ENCODE results near the gene ATP8B1.

- TF ChIP-seq MAX (IDR thresholded peaks at IDR 0.05; ENCODE audit: insufficient read depth, insufficient read length) (no peak), CTCF (IDR thresholded peaks at IDR 0.05; ENCODE audit: extremely low read depth in 1 of 2, insufficient read depth in 1 of 2, low read depth in 1 of 2, low read length in 2 of 2) (no peak), EZH2 (IDR thresholded peaks at IDR 0.05; ENCODE audit: borderline replicate concordance, low read depth, low read length, severe bottlenecking) (no peak)
These were observed 38.1 kb downstream of the ATP8B1 start for GRCh38 chr18:57764995-57765394.

All from endothelial cell of umbilical vein (primary cell).